GM12878 (cell line): ENCODE data around the gene ZBTB44. TPM values are rescaled to one million over a fixed set of nuclear protein-coding genes. Genes with fewer than 3 reads are reported as not detected.
A peak's percentile ranks its signal among the peaks of the same experiment; 100 is the strongest.

ENCODE experiments used
- ATAC-seq: fragments of 200-7000 bp; cut with Tn5 transposase; 3 replicates; pipeline ENCODE4 v1.9.1; 2020; ENCODE audit warnings: mild to moderate bottlenecking, moderate library complexity
- BruUV-seq: library from RNA; stranded (reverse); fragments of 400-500 nt; replicated peaks from 2 replicates; lab custom pipeline; 2021; lab: Mats Ljungman, UMichigan
- CTCF ChIA-PET: fragments of 300-600 bp; sonication (Branson Sonifier 250); formaldehyde crosslinking; extraction: SDS; loops from one replicate; lab custom pipeline; 2021; ENCODE audit warnings: inconsistent platforms; lab: Yijun Ruan, JAX
- POLR2A ChIA-PET: fragments of 350-600 bp; formaldehyde crosslinking; extraction: SDS; loops from one replicate; lab custom pipeline; 2021; ENCODE audit warnings: inconsistent platforms; lab: Charles Lee
- RAD21 ChIA-PET: fragments of 300-600 bp; sonication (Branson Sonifier 250); formaldehyde crosslinking; loops from one replicate; lab custom pipeline; 2023; ENCODE audit warnings: antibody characterized with exemption; ENCODE audit not compliant: unreplicated experiment; lab: Charles Lee
- SMC1A ChIA-PET: fragments of 300-600 bp; sonication (Branson Sonifier 250); formaldehyde crosslinking; loops from one replicate; lab custom pipeline; 2023; ENCODE audit not compliant: unreplicated experiment, uncharacterized antibody; lab: Charles Lee
- DNase-seq: peaks from one replicate; pipeline ENCODE4 v3.0.0-alpha.2; 2011; ENCODE audit warnings: low read depth, low spot score
- FAIRE-seq: peaks from 3 replicates; lab custom pipeline; 2011; peaks lifted over from hg19 to GRCh38; lab: Jason Lieb, UNC
- H2AFZ ChIP-seq: 2 replicates; pipeline ENCODE4 v1.6.0; 2011; ENCODE audit warnings: low read depth, low read length, control low read depth; ENCODE audit not compliant: control insufficient read depth
- H3K27ac ChIP-seq: 2 replicates; pipeline ENCODE4 v1.5.1; 2011; ENCODE audit warnings: control low read depth; ENCODE audit not compliant: control insufficient read depth, insufficient read depth
- H3K27me3 ChIP-seq, 2 experiments: replicated peaks in 1 of 2; 2 replicates each; pipeline versions ENCODE4 v1.6.0 to v1.6.1; 2011; ENCODE audit warnings: low read length in 1 of 2; ENCODE audit not compliant: control insufficient read depth in 2 of 2, insufficient read depth in 2 of 2
- H3K36me3 ChIP-seq, 2 experiments: 2 replicates each; pipeline ENCODE4 v1.5.1; 2011; ENCODE audit warnings: low read length in 1 of 2; ENCODE audit not compliant: control insufficient read depth in 2 of 2, insufficient read depth in 2 of 2
- H3K4me1 ChIP-seq: 2 replicates; pipeline ENCODE4 v1.6.1; 2011; ENCODE audit warnings: mild to moderate bottlenecking, low read length, moderate library complexity, mixed read lengths; ENCODE audit not compliant: control insufficient read depth, insufficient read depth
- H3K4me2 ChIP-seq: 2 replicates; pipeline ENCODE4 v1.6.0; 2011; ENCODE audit warnings: control low read depth; ENCODE audit not compliant: control insufficient read depth, insufficient read depth
- H3K4me3 ChIP-seq: fragments of 200-600 bp; sonication (generic); 2 replicates; pipeline ENCODE4 v1.5.1; 2016
- H3K79me2 ChIP-seq: 2 replicates; pipeline ENCODE4 v1.6.0; 2011; ENCODE audit warnings: low read length; ENCODE audit not compliant: control insufficient read depth, insufficient read depth
- H3K9ac ChIP-seq: 2 replicates; pipeline ENCODE4 v1.8.0; 2011; ENCODE audit warnings: low read length, control low read depth, mixed read lengths; ENCODE audit not compliant: control insufficient read depth, insufficient read depth
- H3K9me3 ChIP-seq: replicated peaks from 3 replicates; pipeline ENCODE4 v1.5.1; 2011; ENCODE audit warnings: mild to moderate bottlenecking, low read length; ENCODE audit not compliant: control insufficient read depth, insufficient read depth
- H4K20me1 ChIP-seq: 2 replicates; pipeline ENCODE4 v1.6.0; 2011; ENCODE audit not compliant: control insufficient read depth, insufficient read depth
- ATF3 ChIP-seq: IDR thresholded peaks from 2 replicates; pipeline ENCODE4 v1.6.1; 2011; ENCODE audit warnings: low read depth, mild to moderate bottlenecking, low read length, moderate library complexity, borderline replicate concordance; ENCODE audit errors: extremely low read depth
- ATF7 ChIP-seq: fragments of 450-650 bp; IDR thresholded peaks from 2 replicates; pipeline ENCODE4 v1.6.1; 2016; ENCODE audit warnings: low read depth, mild to moderate bottlenecking
- MTA2 ChIP-seq: fragments of 450-650 bp; IDR thresholded peaks from 2 replicates; pipeline ENCODE4 v1.6.1; 2016; ENCODE audit warnings: low read depth, mild to moderate bottlenecking, moderate library complexity
- NR2C1 ChIP-seq: fragments of 450-650 bp; IDR thresholded peaks from 2 replicates; pipeline ENCODE4 v1.6.1; 2017; ENCODE audit warnings: antibody characterized with exemption, mild to moderate bottlenecking, moderate library complexity
- POLR2A ChIP-seq: IDR thresholded peaks from 2 replicates; pipeline ENCODE4 v1.6.1; 2011; ENCODE audit warnings: low read depth, mild to moderate bottlenecking, low read length
- SPI1 ChIP-seq: IDR thresholded peaks from 2 replicates; pipeline ENCODE4 v1.6.1; 2011; ENCODE audit warnings: low read depth, mild to moderate bottlenecking, low read length, moderate library complexity, borderline replicate concordance; ENCODE audit not compliant: insufficient read depth
- ZNF687 ChIP-seq: fragments of 450-650 bp; IDR thresholded peaks from 2 replicates; pipeline ENCODE4 v1.6.1; 2017; ENCODE audit warnings: mild to moderate bottlenecking, moderate library complexity
- ZZZ3 ChIP-seq: IDR thresholded peaks from 2 replicates; pipeline ENCODE4 v1.6.1; 2011; ENCODE audit warnings: low read depth; ENCODE audit not compliant: control insufficient read depth, insufficient read length
- WGBS: methylation state at CpG from one replicate; pipeline ENCODE4 v1.1.6; 2016; ENCODE audit warnings: low lambda C conversion rate; ENCODE audit not compliant: insufficient replicate concordance, insufficient coverage; ENCODE audit errors: missing lambda C conversion rate; 5-methylcytosine and 5-hydroxymethylcytosine counted together
- in situ Hi-C: fragments of 300-500 bp; cut with MboI; formaldehyde crosslinking; loops from 9 replicates; pipeline ENCODE4 v1.14.3; 2018; ENCODE audit warnings: mixed read lengths
- intact Hi-C: fragments of 100-400 bp; cut with micrococcal nuclease; formaldehyde crosslinking; loops from one replicate; pipeline ENCODE4 v1.14.2; 2022; ENCODE audit not compliant: unreplicated experiment
- polyA plus RNA-seq, 11 experiments: library from polyadenylated mRNA; depleted of rRNA in 4 of 11; unstranded in 6 of 11; stranded (reverse) in 5 of 11; fragments of >200 nt; fragmentation: Nextera tagmentation in 4 of 11; fragmentation: Illumina TruSeq in 1 of 11; extraction: Ambion mirVana in 4 of 11; extraction: Trizol in 1 of 11; gene quantifications; 1 replicate in 1 of 11; 2 replicates in 10 of 11; pipeline versions ENCODE4 v1.2.1 to v1.2.3, GENCODE V29; 2011 to 2016; ENCODE audit warnings: inconsistent platforms in 2 of 11, missing spikeins in 2 of 11, low read depth in 1 of 11
- total RNA-seq, 4 experiments: library from RNA; depleted of rRNA in 3 of 4; stranded (reverse); fragments of >200 nt in 3 of 4; fragmentation: Illumina TruSeq in 1 of 4; extraction: Trizol in 1 of 4; gene quantifications; 2 replicates each; pipeline versions ENCODE4 v1.2.1 to v1.2.3, GENCODE V29; 2013 to 2021

Gene ZBTB44
- total and polyA plus RNA-seq, 10 of the 15 experiments (the other 5 are each of a cell fraction or from before 2014, with no cell fraction given) = 2.8 to 38.2 (median 12.2) TPM

GRCh38 chr11:130237282-130238006 lies 77.3 kb downstream of the ZBTB44 start:
- RAD21 ChIA-PET = interaction anchor here (0.6 to 1.1 kb wide), 2 partner anchors 39 to 224 kb away, joined by 3 read pairs; no protein-coding TSS in a partner anchor

GRCh38 chr11:130234315-130234714 lies 80.4 kb downstream of the ZBTB44 start:
- Histone ChIP-seq H2AFZ (no peak overlapping the region), H3K79me2 (no peaks in the 10 kb centered on the region)
- TF ChIP-seq MTA2 = peak; percentile 68
- TF ChIP-seq ZNF687 = no peak
- no peak for TF ChIP-seq POLR2A
- TF ChIP-seq, all 136 proteins: peak for 1
- Histone ChIP-seq H4K20me1 (no peaks in the 10 kb centered on the region), H3K27me3 (no peaks in the 10 kb centered on the region), H3K4me3 (no peak overlapping the region), H3K4me1 (no peaks in the 10 kb centered on the region), H3K9me3 (no peaks in the 10 kb centered on the region), H3K9ac (no peak overlapping the region), H3K4me2 (no peak overlapping the region), H3K36me3 (no peaks in the 10 kb centered on the region; a peak in 2 of 4 replicates), H3K27ac (no peak overlapping the region)
- in situ Hi-C loops (no loop called here), intact Hi-C loops (no loop called here)
- SMC1A ChIA-PET = interaction anchor here (1.0 kb wide), 1 partner anchor 10 kb away, joined by 4 read pairs; no protein-coding TSS in a partner anchor
- FAIRE-seq (no peak), ATAC-seq (peak; percentile 60; the same call in 2 of the 3 replicates), DNase-seq (no peak)
- CTCF ChIA-PET = no interaction called here
- POLR2A ChIA-PET = no interaction called here
- no TSS peak for BruUV-seq
- RAD21 ChIA-PET = no interaction called here

More at GRCh38 chr11:130237282-130238006, 77.3 kb downstream of the ZBTB44 start:
- no peaks in the 10 kb centered on the region for H4K20me1 ChIP-seq
- H3K4me2 ChIP-seq = no peak overlapping the region
- ChIA-PET SMC1A (no interaction called here), CTCF (interaction anchor here (1.5 kb wide), 1 partner anchor 25 kb away, joined by 4 read pairs; no protein-coding TSS in a partner anchor), POLR2A (no interaction called here)
- in situ Hi-C loops = no loop called here
- DNase-seq (no peak), FAIRE-seq (no peak), ATAC-seq (peak; percentile 72)
- H3K4me3 ChIP-seq = no peak overlapping the region
- H3K9ac ChIP-seq = no peak overlapping the region
- no TSS peak for BruUV-seq
- no peaks in the 10 kb centered on the region for H3K27me3 ChIP-seq
- no peaks in the 10 kb centered on the region for H3K79me2 ChIP-seq
- H3K27ac ChIP-seq = no peak overlapping the region; the same call in 1 of the 2 replicates
- H3K36me3 ChIP-seq = no peaks in the 10 kb centered on the region; a peak in 2 of 4 replicates
- H2AFZ ChIP-seq = no peak overlapping the region
- no peaks in the 10 kb centered on the region for H3K9me3 ChIP-seq
- intact Hi-C loops = no loop called here
- 77% methylated on average over 6 of the region's 6 CpGs for WGBS
- H3K4me1 ChIP-seq = no peaks in the 10 kb centered on the region
- 0 out of 2 replicates have a peak, but pooled peaks have one; percentile 16 for TF ChIP-seq ATF7
- peak; percentile 21; the same call in 1 of the 2 replicates for TF ChIP-seq SPI1
- TF ChIP-seq ZZZ3 = no peak
- TF ChIP-seq NR2C1 = no peak
- TF ChIP-seq ATF3 = no peak
